ENCODE measurements around the gene VPS54.

Gene VPS54

DNA sequence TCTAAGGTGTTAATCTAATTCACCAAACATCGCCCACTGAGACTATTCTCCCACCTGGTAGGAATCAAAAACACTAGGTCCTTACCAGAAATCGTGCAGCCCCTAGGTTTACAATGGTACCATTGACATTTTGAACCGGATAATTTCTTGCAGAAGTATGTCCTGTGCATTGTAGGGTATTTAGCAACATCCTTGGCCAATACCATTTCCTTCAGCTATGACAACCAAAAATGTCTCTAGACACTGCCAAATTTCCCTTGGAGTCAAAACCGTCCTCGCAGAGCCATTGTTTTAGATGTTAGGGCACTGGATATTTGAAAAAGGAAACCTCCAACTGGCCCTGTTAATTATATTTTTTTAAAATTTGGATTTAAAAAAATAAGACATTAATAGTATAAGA lies 3.8 kb downstream of the VPS54 start:
- TF ChIP-seq, protein P1, sequence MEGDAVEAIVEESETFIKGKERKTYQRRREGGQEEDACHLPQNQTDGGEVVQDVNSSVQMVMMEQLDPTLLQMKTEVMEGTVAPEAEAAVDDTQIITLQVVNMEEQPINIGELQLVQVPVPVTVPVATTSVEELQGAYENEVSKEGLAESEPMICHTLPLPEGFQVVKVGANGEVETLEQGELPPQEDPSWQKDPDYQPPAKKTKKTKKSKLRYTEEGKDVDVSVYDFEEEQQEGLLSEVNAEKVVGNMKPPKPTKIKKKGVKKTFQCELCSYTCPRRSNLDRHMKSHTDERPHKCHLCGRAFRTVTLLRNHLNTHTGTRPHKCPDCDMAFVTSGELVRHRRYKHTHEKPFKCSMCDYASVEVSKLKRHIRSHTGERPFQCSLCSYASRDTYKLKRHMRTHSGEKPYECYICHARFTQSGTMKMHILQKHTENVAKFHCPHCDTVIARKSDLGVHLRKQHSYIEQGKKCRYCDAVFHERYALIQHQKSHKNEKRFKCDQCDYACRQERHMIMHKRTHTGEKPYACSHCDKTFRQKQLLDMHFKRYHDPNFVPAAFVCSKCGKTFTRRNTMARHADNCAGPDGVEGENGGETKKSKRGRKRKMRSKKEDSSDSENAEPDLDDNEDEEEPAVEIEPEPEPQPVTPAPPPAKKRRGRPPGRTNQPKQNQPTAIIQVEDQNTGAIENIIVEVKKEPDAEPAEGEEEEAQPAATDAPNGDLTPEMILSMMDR (IDR thresholded peaks at IDR 0.05; ENCODE audit: borderline replicate concordance, insufficient read depth, low read depth, low read length) = no peak

DNA sequence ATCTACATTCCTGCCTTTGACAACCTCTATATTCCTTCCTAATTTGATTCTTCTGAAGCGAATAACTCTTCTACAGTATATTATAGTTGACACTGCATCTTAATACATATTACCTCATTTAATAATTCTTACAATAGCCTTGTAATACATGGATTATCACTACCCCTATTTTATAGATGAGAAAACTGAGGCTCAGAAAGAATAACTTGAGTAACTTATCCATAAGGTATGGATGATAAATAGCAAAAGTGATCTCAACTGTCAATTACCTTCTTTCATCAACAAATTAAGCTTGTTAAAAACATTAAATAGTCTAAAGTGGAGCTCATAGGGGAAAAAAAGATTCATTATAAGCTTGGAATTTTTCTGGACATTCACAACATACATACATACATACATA lies 4.6 kb downstream of the VPS54 start:
- H3K4me3 ChIP-seq (ENCODE audit: low read depth, low read length) = no peak overlapping the region
- TF ChIP-seq, protein P1 (IDR thresholded peaks at IDR 0.05; ENCODE audit: borderline replicate concordance, insufficient read depth, low read depth, low read length) = no peak

More for the DNA sequence above, 3.8 kb downstream of the VPS54 start:
- no peak overlapping the region for H3K4me3 ChIP-seq (ENCODE audit: low read depth, low read length)

DNA sequence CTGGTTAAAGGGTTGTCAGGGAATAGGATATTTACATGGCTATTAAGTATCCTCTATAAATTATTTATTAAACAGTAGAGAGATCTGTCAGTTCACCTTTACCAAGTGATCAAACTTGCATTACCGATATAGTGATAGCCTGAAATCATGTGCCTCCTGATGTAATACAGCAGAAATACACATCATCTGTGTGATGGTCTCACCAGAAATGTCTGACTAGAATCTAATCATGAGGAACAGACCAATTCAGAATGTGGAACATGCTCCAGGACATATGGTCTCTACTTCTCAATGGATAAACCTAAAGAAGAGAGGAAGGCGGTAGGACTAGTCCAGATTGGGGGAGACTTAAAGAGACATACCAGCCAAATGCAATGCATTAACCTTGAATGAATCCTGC lies 6.2 kb downstream of the VPS54 start:
- TF ChIP-seq, protein P1 (IDR thresholded peaks at IDR 0.05; ENCODE audit: borderline replicate concordance, insufficient read depth, low read depth, low read length) = no peak
- no peak overlapping the region for H3K4me3 ChIP-seq (ENCODE audit: low read depth, low read length)

DNA sequence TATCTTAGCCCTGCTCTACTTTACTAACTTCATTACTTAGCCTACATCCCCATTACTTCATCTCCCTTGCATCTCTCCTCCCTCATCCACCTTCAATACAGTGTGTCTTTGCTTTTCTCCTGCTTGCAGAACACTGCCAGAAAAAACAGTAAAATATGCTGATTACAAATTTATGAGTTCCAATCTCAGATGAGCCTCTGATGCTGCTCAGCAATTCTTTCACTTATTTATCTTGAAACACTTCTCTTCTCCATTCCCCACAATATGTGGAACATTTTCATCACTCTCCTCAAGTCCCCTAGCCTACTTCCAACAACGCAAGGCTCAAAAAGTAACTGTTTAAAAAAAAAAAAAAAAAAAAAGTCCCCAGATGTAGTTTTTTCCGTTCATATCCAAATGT lies 7.1 kb downstream of the VPS54 start:
- TF ChIP-seq, protein P1 (IDR thresholded peaks at IDR 0.05; ENCODE audit: borderline replicate concordance, insufficient read depth, low read depth, low read length) = no peak
- no peak overlapping the region for H3K4me3 ChIP-seq (ENCODE audit: low read depth, low read length)

DNA sequence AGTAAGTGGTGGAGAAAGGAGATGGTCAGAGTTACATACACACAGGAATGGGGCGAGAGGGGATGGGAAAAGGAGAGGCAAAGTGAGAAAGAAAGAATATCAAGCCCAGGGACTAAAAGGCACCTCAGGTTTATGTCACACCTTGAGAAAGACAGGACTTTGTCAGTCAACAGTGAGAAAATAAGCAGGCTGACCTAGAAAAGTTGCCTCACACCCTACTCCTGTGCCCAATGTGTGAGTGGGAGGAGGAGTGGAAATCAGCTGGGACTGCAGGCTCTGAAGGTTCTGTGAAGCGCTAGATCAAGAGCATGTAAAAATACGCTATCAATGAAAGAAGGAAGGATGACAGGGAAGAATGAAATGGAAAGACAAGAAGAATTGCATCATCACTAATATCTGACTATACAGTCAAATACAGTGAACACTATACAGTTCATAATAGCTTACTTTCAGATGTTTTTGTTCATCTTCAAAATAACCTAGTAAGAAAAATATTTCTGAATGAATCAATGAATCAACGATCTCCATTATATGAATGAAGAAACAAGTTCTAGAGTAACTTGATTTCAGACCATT lies 10.7 kb downstream of the VPS54 start:
- TF ChIP-seq, protein P1 (IDR thresholded peaks at IDR 0.05; ENCODE audit: borderline replicate concordance, insufficient read depth, low read depth, low read length) = no peak
- H3K4me3 ChIP-seq (ENCODE audit: low read depth, low read length) = no peak overlapping the region

DNA sequence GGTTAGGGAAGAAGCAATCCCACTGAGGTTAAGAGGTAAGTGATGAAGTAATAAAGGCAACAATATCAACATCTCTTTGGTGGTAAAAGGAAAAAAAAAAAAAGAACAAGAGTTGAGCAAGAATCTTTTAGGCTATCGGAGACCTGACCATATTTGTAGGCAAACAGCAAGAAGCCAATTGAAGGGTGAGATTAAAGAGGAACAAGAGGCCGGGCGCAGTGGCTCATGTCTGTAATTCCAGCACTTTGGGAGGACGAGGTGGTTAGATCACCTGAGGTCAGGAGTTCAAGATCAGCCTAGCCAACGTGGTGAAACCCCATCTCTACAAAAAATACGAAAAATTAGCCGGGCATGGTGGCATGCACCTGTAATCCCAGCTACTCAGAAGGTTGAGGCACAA lies 11.3 kb downstream of the VPS54 start:
- H3K4me3 ChIP-seq (ENCODE audit: low read depth, low read length) = no peak overlapping the region
- TF ChIP-seq, protein P1 (IDR thresholded peaks at IDR 0.05; ENCODE audit: borderline replicate concordance, insufficient read depth, low read depth, low read length) = no peak

DNA sequence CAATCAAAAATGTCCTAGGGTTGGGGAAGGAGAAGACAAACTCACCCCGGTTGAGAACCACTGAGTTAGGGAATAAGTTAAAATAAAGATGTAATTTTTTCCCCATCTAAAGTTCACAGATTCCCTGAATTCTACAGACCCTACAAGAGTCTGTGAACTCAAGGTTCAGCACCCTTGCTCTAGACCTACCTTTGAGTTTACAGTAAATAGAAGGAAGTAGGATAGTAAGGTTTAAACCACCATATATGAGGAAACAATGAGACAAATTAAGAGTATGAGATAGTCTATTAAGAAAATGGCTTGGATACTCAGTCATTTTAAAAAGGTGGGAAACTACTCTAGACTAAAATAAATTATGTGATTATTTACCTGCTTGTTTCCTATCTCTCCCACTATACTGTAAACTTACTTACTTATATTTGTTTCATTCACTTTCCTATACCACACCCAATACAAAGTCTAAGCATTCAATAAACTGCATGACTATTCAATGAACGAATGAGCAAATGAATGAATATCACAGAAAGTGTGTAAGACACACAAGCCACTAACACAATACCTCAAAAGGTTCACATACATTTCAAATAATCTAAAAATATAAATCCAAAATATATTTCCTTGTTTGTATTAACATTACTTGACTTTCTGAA lies 13.4 kb downstream of the VPS54 start:
- TF ChIP-seq, protein P1 (IDR thresholded peaks at IDR 0.05; ENCODE audit: borderline replicate concordance, insufficient read depth, low read depth, low read length) = no peak
- no peak overlapping the region for H3K4me3 ChIP-seq (ENCODE audit: low read depth, low read length)

All from GM12875 (cell line).